HG02798 (cell line): ENCODE data around the gene TANC2.

Experiments
- ATAC-seq: cut with Tn5 transposase; IDR thresholded peaks from one replicate; pipeline ENCODE4 v1.9.1; 2021; ENCODE audit warnings: mild to moderate bottlenecking; ENCODE audit not compliant: unreplicated experiment, poor library complexity

The TANC2 gene

DNA sequence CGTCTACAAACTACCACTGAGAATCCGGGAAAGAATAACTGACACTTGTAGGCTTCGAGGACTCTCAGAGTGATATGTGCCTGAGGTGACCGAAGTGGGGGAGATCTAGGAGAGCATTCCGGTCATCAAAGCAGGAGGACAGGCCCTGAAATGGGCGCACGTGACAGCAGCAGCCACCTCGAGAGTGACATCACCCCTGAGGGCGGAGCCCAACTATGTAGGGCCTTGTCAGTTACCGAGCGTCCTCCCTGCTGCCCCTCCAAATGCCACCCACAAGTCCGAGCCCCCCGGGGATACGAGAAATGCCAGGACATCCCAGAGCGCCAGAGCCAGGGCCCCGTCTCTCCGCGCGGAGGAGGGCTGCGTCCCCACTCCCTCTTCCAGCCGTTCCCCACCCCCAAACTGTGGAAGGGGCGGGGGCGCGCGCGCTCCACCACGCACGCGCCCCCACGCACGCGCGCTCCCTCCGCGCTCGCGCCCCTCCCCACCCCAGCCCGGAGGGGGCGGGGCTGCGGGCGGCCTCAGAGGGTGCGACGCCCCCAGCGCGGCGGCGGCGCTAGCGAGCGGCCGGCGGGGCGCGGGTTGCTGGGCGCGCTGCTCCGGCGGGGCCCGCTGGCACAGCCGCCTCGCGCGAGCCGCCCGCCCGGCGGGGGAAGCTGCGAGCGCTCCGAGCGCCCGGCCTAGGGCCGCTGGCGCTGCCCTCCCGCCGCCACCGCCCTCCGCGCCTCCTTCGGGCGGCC is at the start of gene TANC2:
TANC2 (plus strand) TSS at position 550 of the 740 bp plus-strand sequence. CDS start 43,325 bp downstream, outside the sequence.
- ATAC-seq, result peak; percentile 59

DNA sequence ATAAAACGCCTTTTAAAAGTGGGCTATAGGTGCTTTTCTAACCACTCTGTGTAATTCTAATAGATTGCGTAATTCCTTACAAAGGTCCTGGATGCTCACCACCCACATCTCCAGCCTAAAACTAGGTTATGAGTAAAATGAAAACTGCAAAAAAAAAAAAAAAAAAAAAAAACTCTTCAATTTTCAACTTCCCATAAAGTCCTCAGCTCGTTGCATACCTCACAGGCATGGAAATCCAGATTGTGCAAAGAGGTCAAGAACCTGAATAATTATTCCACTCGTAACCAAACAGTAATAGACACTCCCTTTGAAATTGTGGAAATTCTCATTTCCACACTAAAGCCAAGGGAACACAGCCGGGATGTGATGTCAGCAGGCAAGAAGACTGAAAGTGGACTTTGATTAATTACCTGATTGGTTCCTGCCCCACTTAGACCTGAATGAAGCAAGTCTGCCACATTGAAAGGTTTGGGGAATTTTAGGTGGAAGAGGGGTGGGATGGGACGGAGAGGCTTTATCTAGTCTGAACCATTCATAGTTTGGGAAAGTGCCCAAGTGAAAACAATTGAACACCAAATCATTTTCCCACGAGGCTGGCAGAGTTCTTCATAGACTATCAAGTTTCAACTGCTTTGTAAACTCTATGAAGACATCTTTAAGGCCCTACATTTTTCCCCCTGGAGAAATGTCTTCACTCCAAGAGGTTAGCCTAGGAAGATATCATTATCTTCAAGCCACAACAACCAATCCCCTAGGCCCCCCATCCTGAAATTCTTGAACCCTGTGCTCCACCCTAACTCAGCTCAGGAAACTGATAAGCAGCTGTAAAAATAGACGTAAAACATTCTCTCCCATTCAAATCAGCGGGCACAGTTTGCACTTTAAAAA is 49.1 kb upstream of the TANC2 start:
- ATAC-seq, result no peak

- no peak for ATAC-seq
Observed at GRCh38 chr17:62919388-62919787, 46.6 kb upstream of the TANC2 start.

DNA sequence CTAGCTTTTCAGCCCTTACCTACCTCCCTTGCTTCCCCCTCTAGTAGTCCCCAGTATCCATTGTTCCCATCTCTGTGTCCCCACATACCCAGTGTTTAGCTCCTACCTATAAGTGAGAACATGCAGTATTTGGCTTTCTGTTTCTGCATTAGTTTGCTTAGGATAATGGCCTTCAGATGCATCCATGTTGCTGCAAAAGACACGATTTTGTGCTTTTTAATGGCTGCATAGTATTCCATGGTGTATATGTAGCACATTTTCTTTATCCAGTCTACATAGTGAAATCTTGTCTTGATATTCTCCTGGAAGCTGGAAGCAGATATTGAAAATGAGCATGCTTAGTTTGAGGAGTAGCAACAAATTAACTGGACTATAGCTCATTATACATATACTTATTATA is 45.7 kb upstream of the TANC2 start:
- ATAC-seq, result no peak

GRCh38 chr17:62921817-62922216 is 44.2 kb upstream of the TANC2 start:
- ATAC-seq, result no peak

GRCh38 chr17:62923258-62924150 is 42.5 kb upstream of the TANC2 start:
- ATAC-seq, result no peak

DNA sequence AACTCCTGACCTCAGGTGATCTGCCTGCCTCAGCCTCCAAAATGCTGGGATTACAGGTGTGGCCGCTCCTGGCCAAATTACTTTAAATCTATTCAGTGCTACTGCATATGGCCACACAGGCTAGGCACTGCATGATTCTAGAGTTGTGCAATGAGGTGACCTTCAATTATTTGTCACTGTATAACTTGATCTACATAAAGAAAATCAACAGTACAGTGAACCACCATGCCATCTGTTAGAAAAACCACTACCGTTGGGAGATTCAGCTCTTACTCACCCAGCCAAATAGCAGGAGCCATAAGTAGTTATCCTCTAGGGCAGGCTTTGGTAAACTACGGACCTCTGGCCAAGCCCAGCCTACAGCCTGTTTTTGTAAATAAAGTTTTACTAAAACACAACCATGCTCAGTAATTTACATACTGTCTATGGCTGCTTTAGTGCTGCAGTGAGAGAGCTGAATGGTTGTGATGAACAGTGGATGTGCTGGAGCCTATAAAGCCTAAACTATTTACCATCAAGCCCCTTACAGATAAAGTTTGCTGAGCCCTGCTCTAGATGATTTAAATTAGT is 40.7 kb upstream of the TANC2 start:
- ATAC-seq, result no peak

- ATAC-seq, result no peak
Observed at GRCh38 chr17:62927083-62927482, 39.0 kb upstream of the TANC2 start.

- ATAC-seq, result no peak
Observed at GRCh38 chr17:62929320-62929719, 36.7 kb upstream of the TANC2 start.

DNA sequence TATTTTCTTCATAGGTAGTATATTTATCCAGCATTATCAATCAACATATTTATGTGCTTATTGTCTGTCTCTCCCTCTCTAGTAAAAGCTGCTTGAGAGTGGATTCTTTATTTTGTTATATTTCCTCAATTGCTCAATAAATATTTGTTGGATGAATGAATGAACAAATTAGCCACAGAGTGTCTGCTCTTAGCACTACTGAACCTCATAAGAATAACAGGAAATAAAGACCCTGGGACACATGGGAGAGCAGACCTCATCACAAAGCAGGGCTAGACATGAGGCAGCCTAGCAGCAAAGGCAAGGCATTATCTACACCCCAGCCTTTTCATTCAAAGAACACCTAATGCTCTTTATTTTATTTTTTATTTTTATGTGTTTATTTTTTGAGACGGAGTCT is 34.9 kb upstream of the TANC2 start:
- ATAC-seq, result no peak

DNA sequence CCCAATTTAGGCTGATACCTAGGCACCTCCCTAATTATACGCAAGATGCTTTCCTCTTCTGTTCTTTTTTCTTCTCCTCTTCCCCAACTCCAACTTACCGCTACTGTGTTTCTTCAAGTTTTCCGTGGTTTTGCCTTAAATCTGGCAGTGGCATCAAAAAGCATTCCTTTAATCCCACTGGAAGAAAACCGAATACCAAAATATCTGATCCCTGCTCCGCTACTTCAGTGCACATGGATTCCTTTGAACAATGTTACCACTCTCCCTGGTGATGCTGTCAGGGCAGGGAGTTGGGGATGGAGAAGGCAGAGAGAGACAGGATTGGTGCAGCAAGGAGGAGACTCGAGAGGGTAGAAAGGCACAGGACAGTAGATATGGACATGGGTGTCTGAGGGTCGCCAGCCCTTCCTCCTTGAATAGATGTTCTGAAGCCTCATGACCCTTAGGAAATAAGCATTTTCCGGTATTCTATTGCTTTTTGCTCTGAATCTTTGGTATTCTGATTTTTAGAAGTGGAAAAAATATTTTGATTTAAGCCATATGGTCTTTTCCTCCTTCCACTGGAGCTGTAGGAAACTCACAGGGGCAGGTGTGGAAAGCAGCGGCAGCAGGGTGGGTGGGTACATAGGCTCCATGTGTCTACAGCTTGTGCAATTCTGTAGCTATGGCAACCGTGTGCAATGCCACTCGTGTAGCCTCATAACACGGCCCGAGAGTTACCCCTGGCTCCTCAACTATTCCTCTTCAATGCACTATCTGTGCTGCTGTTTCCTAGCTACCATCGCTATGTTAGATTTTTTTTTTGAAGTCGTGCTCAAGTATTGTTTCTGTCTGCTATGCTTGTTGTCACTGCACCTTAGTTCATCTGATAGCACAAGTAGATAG is 32.3 kb upstream of the TANC2 start:
- no peak for ATAC-seq

GRCh38 chr17:62935098-62935497 is 30.9 kb upstream of the TANC2 start:
- ATAC-seq, result no peak

DNA sequence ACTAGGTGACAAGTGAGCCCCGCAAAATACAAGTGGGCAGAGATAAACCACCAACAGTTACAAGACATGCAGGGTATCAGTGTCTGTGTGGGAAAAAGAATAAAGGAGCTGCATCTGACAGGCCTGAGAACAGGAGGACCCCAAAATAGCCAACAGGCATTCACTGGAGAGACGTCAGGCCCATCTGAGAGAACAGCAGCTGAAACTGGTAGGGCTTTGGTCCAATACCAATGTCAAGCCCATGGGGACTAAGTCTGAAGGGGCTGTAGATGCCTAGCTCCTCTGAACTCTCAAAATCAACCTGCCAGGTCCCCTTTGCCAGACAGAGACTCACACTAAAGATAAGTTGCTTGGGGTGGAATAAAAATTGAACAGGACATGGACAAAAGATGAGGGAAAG is 30.5 kb upstream of the TANC2 start:
- ATAC-seq, result no peak

DNA sequence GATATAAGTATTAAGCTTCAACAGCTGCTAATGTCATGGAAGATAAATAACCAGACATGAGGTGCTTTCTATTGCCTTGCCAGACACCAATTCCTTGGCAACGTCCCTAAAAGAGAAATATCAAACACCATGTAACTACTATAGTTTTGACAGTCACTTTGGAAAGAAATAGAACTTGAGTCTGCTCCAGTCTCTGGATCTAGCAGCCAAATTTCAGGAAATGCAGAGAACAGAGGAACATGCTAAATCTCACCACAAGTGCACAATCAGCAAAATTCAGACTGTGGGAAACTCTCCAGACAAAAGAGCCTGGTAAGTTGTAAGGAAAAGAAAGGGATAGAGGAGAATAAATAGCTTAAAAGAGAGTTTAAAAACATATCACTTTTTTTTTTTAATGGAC is 28.4 kb upstream of the TANC2 start:
- no peak for ATAC-seq

DNA sequence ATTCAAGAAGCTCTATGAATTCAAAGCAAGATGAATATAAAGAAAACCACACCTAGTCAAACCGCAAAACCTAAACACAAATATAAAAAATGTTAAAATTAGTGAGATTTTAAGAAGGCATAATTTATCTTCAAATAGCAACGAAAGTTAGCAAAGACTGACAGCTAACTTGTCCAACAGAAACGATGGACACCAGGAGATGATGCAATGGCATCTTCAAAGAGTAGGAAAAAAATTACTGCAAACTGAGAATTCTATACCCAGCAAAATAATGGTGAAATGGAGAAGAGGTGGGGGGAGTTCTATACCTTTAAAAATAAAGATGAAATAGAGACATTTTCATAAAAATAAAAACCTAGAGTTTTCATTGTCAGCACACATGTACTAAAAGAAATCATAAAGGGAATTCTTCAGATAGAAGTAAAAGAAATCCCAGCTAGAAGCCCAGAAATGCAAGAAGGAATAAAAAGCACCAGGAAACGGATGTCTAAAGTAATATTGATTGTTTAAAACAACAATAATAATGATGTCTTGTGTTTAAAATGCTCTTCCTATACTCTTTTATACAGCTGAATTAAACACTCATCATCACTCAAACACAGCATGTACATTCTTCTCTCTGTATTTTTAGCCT is 24.6 kb upstream of the TANC2 start:
- no peak for ATAC-seq

- ATAC-seq, result no peak
Observed at GRCh38 chr17:62948370-62948769, 17.7 kb upstream of the TANC2 start.

DNA sequence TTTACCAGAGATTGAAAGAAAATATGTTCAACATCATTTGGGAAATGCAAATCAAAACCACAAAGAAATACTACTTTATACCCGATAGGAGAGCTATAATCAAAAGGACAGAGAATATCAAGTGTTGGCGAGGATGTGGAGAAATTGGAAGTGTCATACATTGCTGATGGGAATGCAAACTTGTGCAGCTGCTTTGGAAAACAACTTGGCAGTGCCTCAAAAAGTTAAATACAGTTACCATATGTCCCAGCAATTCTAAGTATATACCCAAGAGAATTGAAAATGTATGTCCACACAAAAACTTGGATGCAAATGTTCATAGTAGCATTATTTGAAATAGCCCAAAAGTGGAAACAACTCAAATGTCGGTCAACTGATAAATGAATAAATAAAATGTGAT is 17.0 kb upstream of the TANC2 start:
- no peak for ATAC-seq

DNA sequence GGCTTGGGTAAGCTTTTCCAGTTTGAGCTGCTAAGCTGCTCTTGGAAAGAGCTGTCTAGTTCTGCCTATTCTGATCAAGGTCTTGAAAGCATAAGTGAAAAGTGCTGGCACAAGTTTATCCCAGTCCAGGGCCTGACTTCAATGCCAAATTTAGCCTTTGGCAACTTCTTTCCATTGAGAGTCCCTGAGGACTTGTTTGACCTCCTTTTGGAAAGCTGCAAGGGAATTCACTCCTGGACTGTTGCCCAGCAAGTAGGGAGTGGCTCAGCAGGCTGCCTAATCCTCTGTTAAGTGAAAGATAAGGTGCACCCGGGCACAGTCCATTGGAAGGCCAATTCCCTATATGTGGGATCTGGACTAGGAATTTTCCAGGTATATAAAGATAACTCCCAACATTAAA is 16.0 kb upstream of the TANC2 start:
- no peak for ATAC-seq

- no peak for ATAC-seq
Observed at GRCh38 chr17:62955841-62956352, 10.1 kb upstream of the TANC2 start.
